Panc1 (cell line): ENCODE results near the gene DDA1. TPM values are rescaled to one million over a fixed set of nuclear protein-coding genes. Genes with fewer than 3 reads are reported as not detected.
A peak's percentile ranks its signal among the peaks of the same experiment; 100 is the strongest.

Experiments used
- ATAC-seq: fragments of 200-7000 bp; cut with Tn5 transposase; 2 replicates; pipeline ENCODE4 v1.9.1; 2020; ENCODE audit warnings: mild to moderate bottlenecking, moderate library complexity
- BruUV-seq: library from RNA; stranded (reverse); fragments of 400-500 nt; replicated peaks from 2 replicates; lab custom pipeline; 2021; lab: Mats Ljungman, UMichigan
- CTCF ChIA-PET: fragments of 300-600 bp; sonication (Branson Sonifier 250); formaldehyde crosslinking; loops from one replicate; lab custom pipeline; 2022; ENCODE audit warnings: antibody characterized with exemption; lab: Charles Lee
- POLR2A ChIA-PET: fragments of 300-600 bp; sonication (Branson Sonifier 250); formaldehyde crosslinking; loops from one replicate; lab custom pipeline; 2022; ENCODE audit warnings: antibody characterized with exemption; lab: Charles Lee
- DNase-seq: peaks from one replicate; pipeline ENCODE4 v3.0.0-alpha.2; 2010; ENCODE audit warnings: low read depth, low spot score
- H3K27ac ChIP-seq: 2 replicates; pipeline ENCODE4 v1.5.1; 2011; ENCODE audit warnings: mild to moderate bottlenecking, low read length, inconsistent platforms
- H3K27me3 ChIP-seq: fragments of 200-500 bp; sonication (Bioruptor generic); 2 replicates; pipeline ENCODE4 v1.6.0; 2014; ENCODE audit warnings: low read length, inconsistent platforms; ENCODE audit not compliant: control insufficient read depth, insufficient read depth
- H3K36me3 ChIP-seq: fragments of 200-500 bp; sonication (Bioruptor generic); 2 replicates; pipeline ENCODE4 v1.5.1; 2014; ENCODE audit warnings: inconsistent platforms, mild to moderate bottlenecking, low read length, moderate library complexity; ENCODE audit not compliant: control insufficient read depth, insufficient read depth
- H3K4me1 ChIP-seq: 2 replicates; pipeline ENCODE4 v1.5.1; 2011; ENCODE audit warnings: inconsistent platforms, mild to moderate bottlenecking, low read length, moderate library complexity; ENCODE audit not compliant: control insufficient read depth, insufficient read depth
- H3K4me3 ChIP-seq, 2 experiments: 2 replicates each; pipeline ENCODE4 v1.5.1; 2011 to 2012; ENCODE audit warnings: low read depth in 2 of 2, low read length in 2 of 2, mild to moderate bottlenecking in 2 of 2, inconsistent platforms in 1 of 2, moderate library complexity in 1 of 2
- H3K9me3 ChIP-seq: fragments of 200-500 bp; sonication (Bioruptor generic); 2 replicates; pipeline ENCODE4 v1.5.1; 2014; ENCODE audit warnings: low read depth, mild to moderate bottlenecking, inconsistent platforms, low read length, moderate library complexity; ENCODE audit not compliant: control insufficient read depth, insufficient read depth
- CTCF ChIP-seq: fragments of 450-650 bp; IDR thresholded peaks from 2 replicates; pipeline ENCODE4 v1.5.1; 2017; ENCODE audit warnings: mild to moderate bottlenecking
- POLR2AphosphoS5 ChIP-seq: IDR thresholded peaks from 2 replicates; pipeline ENCODE4 v1.6.1; 2012; ENCODE audit warnings: mild to moderate bottlenecking, low read depth, low read length, moderate library complexity
- REST ChIP-seq, 2 experiments: IDR thresholded peaks; 2 replicates each; pipeline ENCODE4 v1.6.1; 2011 to 2012; ENCODE audit warnings: low read depth in 2 of 2, control low read depth in 1 of 2, low read length in 1 of 2, mild to moderate bottlenecking in 1 of 2, moderate library complexity in 1 of 2; ENCODE audit not compliant: insufficient read depth in 1 of 2
- SIN3A ChIP-seq: IDR thresholded peaks from 2 replicates; pipeline ENCODE4 v1.6.1; 2012; ENCODE audit warnings: low read depth, mild to moderate bottlenecking, low read length, moderate library complexity, borderline replicate concordance; ENCODE audit not compliant: insufficient read depth
- TCF7L2 ChIP-seq: IDR thresholded peaks from 2 replicates; pipeline ENCODE4 v1.6.1; 2011; ENCODE audit warnings: mild to moderate bottlenecking, low read depth, low read length, inconsistent platforms
- in situ Hi-C: cut with HindIII; loops from 2 replicates; pipeline ENCODE4 v1.10.0; 2016; ENCODE audit warnings: low sequenced_read_pairs, low pct_unique_long_range_greater_than_20kb
- intact Hi-C: fragments of 100-400 bp; cut with micrococcal nuclease; formaldehyde crosslinking; loops from one replicate; pipeline ENCODE4 v1.10.0; 2022; ENCODE audit not compliant: unreplicated experiment
- total RNA-seq: library from RNA; stranded (reverse); gene quantifications from one replicate; pipeline ENCODE4 v1.2.1, GENCODE V29; 2021; ENCODE audit not compliant: unreplicated experiment

Gene DDA1
- total RNA-seq, 1 experiment from 2014 or later: 56.0 TPM

- Histone ChIP-seq H3K4me1 (peaks cover 12% of the 10 kb centered on the region), H3K36me3 (peaks cover 7% of the 10 kb centered on the region; the same call in 1 of the 2 replicates), H3K27me3 (no peaks in the 10 kb centered on the region), H3K27ac (peak overlapping the region; percentile 98), H3K4me3 (peak overlapping the region; percentile 86 to 94), H3K9me3 (no peaks in the 10 kb centered on the region)
- TF ChIP-seq REST (IDR thresholded peaks at IDR 0.05; ENCODE audit: insufficient read depth in 1 of 2, low read depth in 2 of 2, low read length in 1 of 2): no peak
- in situ Hi-C loops: no loop called here
- DNase-seq (no peak), ATAC-seq (no peak)
- no TSS peak for BruUV-seq
- ChIA-PET CTCF (no interaction called here), POLR2A (no interaction called here)
- intact Hi-C loops: no loop called here
These were observed 28.5 kb downstream of the DDA1 start for GRCh38 chr19:17337675-17338432.

GRCh38 chr19:17338433-17339078, 29.2 kb downstream of the DDA1 start:
- CTCF ChIA-PET: no interaction called here
- TF ChIP-seq POLR2AphosphoS5: no peak
- no peak for TF ChIP-seq REST (IDR thresholded peaks at IDR 0.05; ENCODE audit: insufficient read depth in 1 of 2, low read depth in 2 of 2, low read length in 1 of 2)
- no peak for TF ChIP-seq SIN3A
- no peak for TF ChIP-seq TCF7L2
- TF ChIP-seq CTCF: no peak
- ATAC-seq: no peak

More at GRCh38 chr19:17338433-17339078, 29.2 kb downstream of the DDA1 start:
- no peak for DNase-seq
- Histone ChIP-seq H3K9me3 (no peaks in the 10 kb centered on the region), H3K27me3 (no peaks in the 10 kb centered on the region), H3K27ac (0 out of 2 replicates have a peak overlapping the region, but pooled peaks have one; percentile 98), H3K36me3 (peaks cover 7% of the 10 kb centered on the region; the same call in 1 of the 2 replicates), H3K4me3 (peak overlapping the region; percentile 86 to 94), H3K4me1 (peaks cover 12% of the 10 kb centered on the region)
- BruUV-seq: no TSS peak
- intact Hi-C loops: no loop called here
- POLR2A ChIA-PET: no interaction called here
- in situ Hi-C loops: no loop called here
